Panc1 (cell line): ENCODE data around the gene ZNF367.

ENCODE experiments used
- CTCF ChIP-seq: fragments of 450-650 bp; IDR thresholded peaks from 2 replicates; pipeline ENCODE4 v1.5.1; 2017; ENCODE audit warnings: mild to moderate bottlenecking
- POLR2AphosphoS5 ChIP-seq: IDR thresholded peaks from 2 replicates; pipeline ENCODE4 v1.6.1; 2012; ENCODE audit warnings: mild to moderate bottlenecking, low read depth, low read length, moderate library complexity
- SIN3A ChIP-seq: IDR thresholded peaks from 2 replicates; pipeline ENCODE4 v1.6.1; 2012; ENCODE audit warnings: low read depth, mild to moderate bottlenecking, low read length, moderate library complexity, borderline replicate concordance; ENCODE audit not compliant: insufficient read depth

GRCh38 chr9:96420468-96421219 is 2.5 kb upstream of the ZNF367 start:
- TF ChIP-seq CTCF, result no peak
- TF ChIP-seq SIN3A, result no peak
- peak; percentile 88 for TF ChIP-seq POLR2AphosphoS5
